IMR-90 (cell line): ENCODE results near the gene PLCB4. TPM values are rescaled to one million over a fixed set of nuclear protein-coding genes. Genes with fewer than 3 reads are reported as not detected.

Experiments
- ATAC-seq: fragments of 200-7000 bp; cut with Tn5 transposase; 2 replicates; pipeline ENCODE4 v1.9.1; 2020; ENCODE audit warnings: low read depth, mild to moderate bottlenecking, moderate library complexity
- BruUV-seq: library from RNA; stranded (reverse); fragments of 400-500 nt; replicated peaks from 2 replicates; lab custom pipeline; 2021; lab: Mats Ljungman, UMichigan
- CTCF ChIA-PET: fragments of 300-600 bp; formaldehyde crosslinking; extraction: SDS; loops from one replicate; lab custom pipeline; 2021; ENCODE audit warnings: antibody characterized with exemption; lab: Yijun Ruan, JAX
- POLR2A ChIA-PET: fragments of 300-600 bp; sonication (Branson Sonifier 250); formaldehyde crosslinking; loops from one replicate; lab custom pipeline; 2022; ENCODE audit warnings: antibody characterized with exemption; ENCODE audit not compliant: unreplicated experiment; lab: Charles Lee
- DNase-seq: peaks from one replicate; pipeline ENCODE4 v3.0.0; 2013
- H2AFZ ChIP-seq: replicated peaks from 2 replicates; pipeline ENCODE3; 2013; ENCODE audit warnings: low read length, mild to moderate bottlenecking; ENCODE audit not compliant: poor library complexity
- H2AK5ac ChIP-seq: 2 replicates; pipeline ENCODE4 v1.6.1; 2013; ENCODE audit warnings: low read depth, low read length, inconsistent platforms
- H2AK9ac ChIP-seq: replicated peaks from 2 replicates; pipeline ENCODE3; 2013; ENCODE audit warnings: mild to moderate bottlenecking, low read depth, low read length, moderate library complexity; ENCODE audit not compliant: poor library complexity
- H2BK120ac ChIP-seq: 2 replicates; pipeline ENCODE4 v1.6.1; 2013; ENCODE audit warnings: low read depth, low read length, inconsistent platforms
- H2BK15ac ChIP-seq: 3 replicates; pipeline ENCODE4 v1.6.1; 2013; ENCODE audit warnings: low read depth, low read length, inconsistent platforms
- H2BK20ac ChIP-seq: 2 replicates; pipeline ENCODE4 v1.6.1; 2013; ENCODE audit warnings: low read depth, mild to moderate bottlenecking, inconsistent platforms, low read length, moderate library complexity
- H2BK5ac ChIP-seq: 2 replicates; pipeline ENCODE4 v1.6.1; 2013; ENCODE audit warnings: mild to moderate bottlenecking, low read depth, low read length, inconsistent platforms; ENCODE audit not compliant: poor library complexity, severe bottlenecking
- H3K14ac ChIP-seq: replicated peaks from 2 replicates; pipeline ENCODE4 v1.6.1; 2013; ENCODE audit warnings: low read depth, low read length, inconsistent platforms
- H3K18ac ChIP-seq: 2 replicates; pipeline ENCODE4 v1.6.1; 2013; ENCODE audit warnings: low read depth, low read length, control low read depth
- H3K23ac ChIP-seq: 2 replicates; pipeline ENCODE4 v1.6.1; 2013; ENCODE audit warnings: low read depth, low read length, inconsistent platforms
- H3K27ac ChIP-seq: 2 replicates; pipeline ENCODE4 v1.5.1; 2013; ENCODE audit warnings: mild to moderate bottlenecking, control low read depth, low read length; ENCODE audit not compliant: insufficient read depth
- H3K27me3 ChIP-seq: 2 replicates; pipeline ENCODE4 v1.6.1; 2013; ENCODE audit warnings: low read length; ENCODE audit not compliant: control insufficient read depth, insufficient read depth
- H3K36me3 ChIP-seq: 2 replicates; pipeline ENCODE4 v1.6.1; 2013; ENCODE audit warnings: low read length, mixed read lengths; ENCODE audit not compliant: control insufficient read depth, insufficient read depth
- H3K4ac ChIP-seq: 2 replicates; pipeline ENCODE4 v1.6.1; 2013; ENCODE audit warnings: low read depth, low read length, inconsistent platforms
- H3K4me1 ChIP-seq: 2 replicates; pipeline ENCODE4 v1.6.1; 2013; ENCODE audit warnings: low read length, mixed read lengths; ENCODE audit not compliant: control insufficient read depth, insufficient read depth
- H3K4me2 ChIP-seq: 2 replicates; pipeline ENCODE4 v1.6.1; 2013; ENCODE audit warnings: low read depth, mild to moderate bottlenecking, control low read depth, low read length, moderate library complexity
- H3K4me3 ChIP-seq: 2 replicates; pipeline ENCODE4 v1.5.1; 2013; ENCODE audit warnings: low read depth, mild to moderate bottlenecking, control low read depth, low read length, moderate library complexity; ENCODE audit not compliant: insufficient read depth
- H3K56ac ChIP-seq: 2 replicates; pipeline ENCODE4 v1.6.1; 2013; ENCODE audit warnings: low read length, inconsistent platforms; ENCODE audit not compliant: insufficient read depth; ENCODE audit errors: extremely low read depth
- H3K79me1 ChIP-seq, 2 experiments: 2 replicates each; pipeline ENCODE4 v1.6.1; 2013; ENCODE audit warnings: low read length in 2 of 2, inconsistent platforms in 1 of 2, low read depth in 1 of 2
- H3K9ac ChIP-seq: 2 replicates; pipeline ENCODE4 v1.6.1; 2013; ENCODE audit warnings: low read depth, low read length, control low read depth
- H3K9me1 ChIP-seq: 2 replicates; pipeline ENCODE4 v1.6.1; 2013; ENCODE audit warnings: low read length, inconsistent platforms; ENCODE audit not compliant: insufficient read depth
- H3K9me3 ChIP-seq: 2 replicates; pipeline ENCODE4 v1.6.1; 2013; ENCODE audit warnings: low read length; ENCODE audit not compliant: control insufficient read depth, insufficient read depth
- H4K20me1 ChIP-seq: 2 replicates; pipeline ENCODE4 v1.6.1; 2013; ENCODE audit warnings: low read length, inconsistent platforms; ENCODE audit not compliant: insufficient read depth
- H4K5ac ChIP-seq: 2 replicates; pipeline ENCODE4 v1.6.1; 2013; ENCODE audit warnings: mild to moderate bottlenecking, low read depth, low read length, control low read depth
- H4K8ac ChIP-seq, 2 experiments: 2 replicates each; pipeline ENCODE4 v1.6.1; 2013; ENCODE audit warnings: low read depth in 2 of 2, low read length in 2 of 2, control low read depth in 1 of 2, inconsistent platforms in 1 of 2
- H4K91ac ChIP-seq: 2 replicates; pipeline ENCODE4 v1.6.1; 2013; ENCODE audit warnings: low read depth, low read length, inconsistent platforms; ENCODE audit not compliant: insufficient read depth
- CEBPB ChIP-seq: IDR thresholded peaks from 2 replicates; pipeline ENCODE4 v1.6.1; 2012; ENCODE audit warnings: low read depth, low read length, improper control_type of control experiment
- CHD1 ChIP-seq: IDR thresholded peaks from 2 replicates; pipeline ENCODE4 v1.6.1; 2012; ENCODE audit warnings: low read depth, low read length, improper control_type of control experiment
- CTCF ChIP-seq: conservative IDR thresholded peaks from 2 replicates; pipeline ENCODE4 v1.5.1; 2012; ENCODE audit warnings: mild to moderate bottlenecking, low read depth, low read length, improper control_type of control experiment
- MAFK ChIP-seq: IDR thresholded peaks from 2 replicates; pipeline ENCODE4 v1.6.1; 2012; ENCODE audit warnings: low read depth, low read length, improper control_type of control experiment
- MAZ ChIP-seq: IDR thresholded peaks from 2 replicates; pipeline ENCODE4 v1.6.1; 2012; ENCODE audit warnings: low read depth, mild to moderate bottlenecking, low read length, improper control_type of control experiment, moderate library complexity, borderline replicate concordance
- MXI1 ChIP-seq: IDR thresholded peaks from 2 replicates; pipeline ENCODE4 v1.6.1; 2012; ENCODE audit warnings: low read depth, mild to moderate bottlenecking, low read length, moderate library complexity, borderline replicate concordance
- RAD21 ChIP-seq: IDR thresholded peaks from 2 replicates; pipeline ENCODE4 v1.6.1; 2012; ENCODE audit warnings: low read length, improper control_type of control experiment
- RCOR1 ChIP-seq: IDR thresholded peaks from 2 replicates; pipeline ENCODE4 v1.6.1; 2012; ENCODE audit warnings: mild to moderate bottlenecking, low read length, improper control_type of control experiment; ENCODE audit not compliant: insufficient replicate concordance
- RFX5 ChIP-seq: IDR thresholded peaks from 2 replicates; pipeline ENCODE4 v1.8.0; 2012; ENCODE audit warnings: low read depth, mild to moderate bottlenecking, low read length, moderate library complexity
- SMC3 ChIP-seq: fragments of 150-350 bp; IDR thresholded peaks from 2 replicates; pipeline ENCODE4 v1.6.1; 2016; ENCODE audit warnings: low read depth, mild to moderate bottlenecking, antibody characterized with exemption, low read length, moderate library complexity
- dilution Hi-C: fragments of 300-500 bp; cut with HindIII; formaldehyde crosslinking; loops from one replicate; pipeline ENCODE4 v1.14.3; 2018; ENCODE audit warnings: low sequenced_read_pairs; ENCODE audit not compliant: unreplicated experiment
- in situ Hi-C: fragments of 300-500 bp; cut with MboI; formaldehyde crosslinking; loops from 3 replicates; pipeline ENCODE4 v1.14.3; 2019; ENCODE audit warnings: low sequenced_read_pairs, inconsistent platforms, mixed read lengths
- intact Hi-C: fragments of 100-400 bp; cut with micrococcal nuclease; formaldehyde crosslinking; loops from 2 replicates; pipeline ENCODE4 v1.10.0; 2022
- polyA plus RNA-seq, 3 experiments: library from polyadenylated mRNA; depleted of rRNA; stranded (reverse); fragments of >200 nt; gene quantifications; 2 replicates each; pipeline ENCODE4 v1.2.3, GENCODE V29; 2012; ENCODE audit warnings: low replicate concordance in 1 of 3
- total RNA-seq: library from RNA; depleted of rRNA; stranded (reverse); fragments of >200 nt; gene quantifications from 2 replicates; pipeline ENCODE4 v1.2.3, GENCODE V29; 2012
- TF ChIP-seq, protein P1 (sequence below): fragments of 150-350 bp; IDR thresholded peaks from 2 replicates; pipeline ENCODE4 v1.6.1; 2016; ENCODE audit warnings: low read depth, mild to moderate bottlenecking, low read length, moderate library complexity, borderline replicate concordance

PLCB4 gene
- total and polyA plus RNA-seq, 2 of the 4 experiments (the other 2 are of a cell fraction): 12.5 to 24.0 TPM

DNA sequence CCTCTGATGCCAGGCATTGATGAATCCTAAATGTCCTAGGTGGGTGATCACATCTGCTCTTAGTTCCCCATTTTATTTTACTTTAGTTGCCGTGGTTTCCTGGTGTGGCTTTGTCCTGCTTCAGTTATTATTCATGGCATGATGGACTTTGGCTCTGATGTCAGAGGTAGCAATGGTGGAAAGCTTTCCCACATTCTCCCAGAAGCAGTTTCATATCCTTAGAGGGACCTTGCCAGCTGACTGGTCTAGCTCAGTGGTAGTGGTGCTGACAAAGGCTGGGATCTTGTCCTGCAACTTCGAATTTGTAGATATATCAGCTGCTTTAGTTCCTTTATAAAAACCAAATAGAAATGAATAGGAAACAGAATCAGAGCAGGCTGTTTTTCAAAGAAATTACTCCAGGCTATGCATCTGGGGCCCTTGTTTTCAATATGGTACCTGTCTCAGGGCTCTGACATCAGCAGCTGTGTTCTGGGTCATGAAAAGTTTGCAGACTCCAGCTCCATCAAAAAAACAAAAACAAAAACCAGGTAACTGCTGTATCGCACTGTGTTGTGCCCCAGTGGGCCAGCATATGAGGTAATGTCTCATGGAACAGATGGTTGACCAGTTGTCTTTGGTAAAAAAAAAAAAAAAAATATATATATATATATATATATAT is 133.7 kb downstream of the PLCB4 start (continued):
- TF ChIP-seq, protein P1, sequence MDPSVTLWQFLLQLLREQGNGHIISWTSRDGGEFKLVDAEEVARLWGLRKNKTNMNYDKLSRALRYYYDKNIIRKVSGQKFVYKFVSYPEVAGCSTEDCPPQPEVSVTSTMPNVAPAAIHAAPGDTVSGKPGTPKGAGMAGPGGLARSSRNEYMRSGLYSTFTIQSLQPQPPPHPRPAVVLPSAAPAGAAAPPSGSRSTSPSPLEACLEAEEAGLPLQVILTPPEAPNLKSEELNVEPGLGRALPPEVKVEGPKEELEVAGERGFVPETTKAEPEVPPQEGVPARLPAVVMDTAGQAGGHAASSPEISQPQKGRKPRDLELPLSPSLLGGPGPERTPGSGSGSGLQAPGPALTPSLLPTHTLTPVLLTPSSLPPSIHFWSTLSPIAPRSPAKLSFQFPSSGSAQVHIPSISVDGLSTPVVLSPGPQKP: no peak

- TF ChIP-seq CTCF (no peak), CEBPB (no peak), RFX5 (no peak), MAFK (no peak), CHD1 (no peak), MXI1 (no peak), RCOR1 (no peak), SMC3 (no peak), RAD21 (no peak), MAZ (no peak)
- CTCF ChIA-PET: interaction anchor here (0.7 kb wide), 1 partner anchor 156 kb away, joined by 3 read pairs; no protein-coding TSS in a partner anchor
- POLR2A ChIA-PET: interaction anchor here (0.7 kb wide), 1 partner anchor 19 kb away, joined by 14 read pairs; no protein-coding TSS in a partner anchor
Measured at GRCh38 chr20:9203081-9203447, 134.2 kb downstream of the PLCB4 start.

More at GRCh38 chr20:9203081-9203447, 134.2 kb downstream of the PLCB4 start:
- intact Hi-C loops (no loop called here), in situ Hi-C loops (no loop called here), dilution Hi-C loops (no loop called here)
- no peak overlapping the region for H2BK5ac ChIP-seq
- H4K8ac ChIP-seq: no peak overlapping the region
- no peak overlapping the region for H3K18ac ChIP-seq
- BruUV-seq: no TSS peak
- no peak overlapping the region for H2BK120ac ChIP-seq
- H3K9me3 ChIP-seq: no peaks in the 10 kb centered on the region
- no peak overlapping the region for H3K27ac ChIP-seq
- no peak overlapping the region for H3K4ac ChIP-seq
- DNase-seq: peak; percentile 48
- H3K27me3 ChIP-seq: no peaks in the 10 kb centered on the region
- peaks cover 4% of the 10 kb centered on the region; the same call in 1 of the 2 replicates for H4K20me1 ChIP-seq
- H3K23ac ChIP-seq: no peak overlapping the region
- no peak overlapping the region for H2BK15ac ChIP-seq
- no peak overlapping the region for H3K4me3 ChIP-seq
- no peak overlapping the region; the same call in 1 of the 2 replicates for H3K14ac ChIP-seq
- H3K79me1 ChIP-seq: peaks cover 20 to 62% of the 10 kb centered on the region in 2 experiments
- no peak overlapping the region for H3K9ac ChIP-seq
- no peak overlapping the region for H4K91ac ChIP-seq
- H2AK5ac ChIP-seq: no peak overlapping the region
- no peak overlapping the region for H4K5ac ChIP-seq
- no peak overlapping the region for H2BK20ac ChIP-seq
- H3K4me1 ChIP-seq: peaks cover 18% of the 10 kb centered on the region
- peak; percentile 45; the same call in 1 of the 2 replicates for ATAC-seq
- peaks cover 8% of the 10 kb centered on the region for H3K9me1 ChIP-seq
- H2AK9ac ChIP-seq: no peak overlapping the region
- H3K56ac ChIP-seq: no peak overlapping the region
- no peak overlapping the region for H3K4me2 ChIP-seq
- H3K36me3 ChIP-seq: no peaks in the 10 kb centered on the region
- no peak overlapping the region for H2AFZ ChIP-seq
